ENCODE measurements around the gene ADRA2A. TPM values are rescaled to one million over a fixed set of nuclear protein-coding genes. Genes with fewer than 3 reads are reported as not detected.

Gene ADRA2A
- total RNA-seq, 4 donors from 2014 or later = 2.9 to 9.7 (median 5.3) TPM

GRCh38 chr10:111080224-111080623 is 3.4 kb downstream of the ADRA2A start:
- no peak for TF ChIP-seq POLR2A (IDR thresholded peaks at IDR 0.05)
- no peak for TF ChIP-seq CTCF (IDR thresholded peaks at IDR 0.05)
- 54 to 59% methylated on average over 2 of the region's 2 CpGs for WGBS, 2 donors
- no peak overlapping the region for H3K4me3 ChIP-seq (ENCODE audit: low read depth, poor library complexity, severe bottlenecking)
- intact Hi-C loops (cut with DNase I; ENCODE audit: low total_unique reads) = no loop called here
- DNase-seq (ENCODE audit: low spot score in 2 of 2) = no peak

DNA sequence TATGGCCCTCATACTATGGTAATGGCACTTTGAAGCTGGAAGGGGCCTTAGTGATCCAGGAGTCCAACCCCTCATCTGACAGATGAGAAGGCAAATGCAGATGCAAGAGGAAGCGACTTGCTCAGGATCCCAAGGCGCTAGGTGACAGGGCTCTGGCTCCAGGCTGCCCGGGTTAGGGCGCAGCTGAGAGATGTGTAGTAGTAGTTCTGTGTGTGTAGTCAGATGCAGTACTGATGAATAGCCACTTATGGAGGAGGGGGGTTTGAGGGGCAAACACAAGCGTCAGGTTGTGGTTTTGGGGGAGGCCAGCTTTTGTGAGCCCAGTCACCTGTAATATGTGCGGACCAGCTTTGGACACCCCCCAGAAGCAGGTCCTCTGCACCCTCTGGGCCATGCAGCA is 4.8 kb downstream of the ADRA2A start:
- peak in 1 of 2 donors; percentile 39 for DNase-seq (ENCODE audit: low spot score in 2 of 2)
- intact Hi-C loops (cut with DNase I; ENCODE audit: low total_unique reads) = no loop called here
- WGBS, 2 donors = 93 to 94% methylated on average over 6 of the region's 6 CpGs
- H3K4me3 ChIP-seq (ENCODE audit: low read depth, poor library complexity, severe bottlenecking) = no peak overlapping the region
- TF ChIP-seq CTCF (IDR thresholded peaks at IDR 0.05) = no peak
- TF ChIP-seq POLR2A (IDR thresholded peaks at IDR 0.05) = no peak

DNA sequence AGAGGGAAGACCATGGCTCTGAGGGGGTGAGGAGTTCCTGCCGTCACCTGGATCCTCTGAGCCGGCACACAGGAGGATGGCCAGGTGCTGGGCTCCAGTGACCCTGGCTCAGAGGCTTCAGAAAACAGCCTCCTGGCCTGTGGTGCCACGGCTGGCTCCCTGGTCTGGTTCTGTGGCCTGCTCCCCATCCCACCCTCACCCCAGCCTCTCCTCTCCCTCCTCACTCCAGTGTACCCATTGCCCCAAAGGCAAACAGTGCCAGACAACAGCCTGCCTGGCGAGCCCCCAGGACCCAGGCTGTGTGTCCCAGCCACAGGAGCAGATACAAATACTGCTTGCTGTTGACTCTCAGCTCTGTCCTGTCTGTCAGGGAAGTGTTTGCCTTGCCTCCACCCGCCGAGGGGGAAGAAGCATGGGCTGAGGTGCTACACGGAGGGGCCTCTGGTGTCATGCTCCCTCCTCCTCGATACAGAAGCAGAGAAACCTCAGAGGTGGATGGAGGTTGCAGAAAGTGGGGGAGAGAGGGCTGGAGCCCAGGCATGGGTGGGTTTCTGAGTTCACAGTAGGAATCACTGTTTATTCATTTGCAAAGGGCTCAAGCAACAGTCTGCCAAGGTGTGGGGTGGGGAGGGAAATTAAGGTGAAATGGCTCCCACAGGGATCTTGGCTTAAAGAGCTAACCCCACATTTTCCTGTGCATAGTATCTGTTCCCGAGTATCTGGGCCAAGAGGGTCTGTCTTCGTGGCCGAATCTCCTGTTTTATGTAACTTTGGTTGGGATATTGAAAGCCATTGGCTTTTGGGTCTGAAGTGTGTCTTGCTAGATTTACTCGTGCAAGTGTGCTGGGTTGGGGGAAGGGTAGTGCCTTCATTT is 5.5 kb downstream of the ADRA2A start:
- peak in 1 of 2 donors; percentile 81 for DNase-seq (ENCODE audit: low spot score in 2 of 2)
- H3K4me3 ChIP-seq (ENCODE audit: low read depth, poor library complexity, severe bottlenecking) = no peak overlapping the region
- 63 to 64% methylated on average over 10 to 12 of the region's 12 CpGs for WGBS, 2 donors
- TF ChIP-seq CTCF (IDR thresholded peaks at IDR 0.05) = no peak
- TF ChIP-seq POLR2A (IDR thresholded peaks at IDR 0.05) = no peak
- intact Hi-C loops (cut with DNase I; ENCODE audit: low total_unique reads) = no loop called here

DNA sequence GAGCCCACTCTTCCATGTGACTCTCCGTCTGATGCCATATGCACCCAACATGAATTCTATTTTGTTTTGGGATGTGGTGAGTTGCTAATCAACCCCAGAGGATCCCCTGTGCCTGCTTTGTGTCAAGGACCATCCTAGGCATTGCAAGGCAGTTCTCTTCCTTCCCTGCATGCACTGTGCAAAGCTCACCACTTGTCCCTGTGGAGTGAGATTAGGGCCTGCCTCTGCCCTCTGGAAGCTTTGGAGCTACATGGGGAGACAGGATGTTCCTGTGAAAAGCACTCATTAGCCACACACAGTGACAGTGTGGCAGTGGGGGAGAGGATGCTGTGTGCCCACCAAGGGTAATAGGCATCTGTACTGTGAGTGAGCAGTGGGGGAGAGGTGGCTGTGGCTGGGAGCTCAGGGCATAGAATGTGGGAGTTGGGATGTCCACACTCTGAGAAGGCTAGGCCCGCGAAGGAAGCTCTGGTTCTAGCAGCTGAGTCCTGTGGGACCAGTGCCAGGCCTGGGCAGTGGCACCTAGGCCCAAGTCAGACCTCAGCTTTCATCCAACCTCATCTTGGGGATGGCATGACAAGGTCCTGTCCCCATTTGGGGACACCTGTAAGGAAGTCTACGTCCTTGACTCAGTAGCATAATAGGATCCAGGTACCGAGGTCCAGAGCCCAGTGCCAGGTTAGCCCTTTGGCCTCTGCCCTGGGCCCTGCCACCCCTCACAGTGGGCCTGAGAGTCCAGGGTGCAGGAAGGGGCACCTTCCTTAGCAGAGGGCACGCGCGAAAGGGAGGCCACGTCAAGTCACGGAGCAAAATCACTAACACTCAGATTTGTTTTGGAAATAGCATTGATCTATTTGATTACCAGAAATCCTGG is 6.6 kb downstream of the ADRA2A start:
- H3K4me3 ChIP-seq (ENCODE audit: low read depth, poor library complexity, severe bottlenecking) = no peak overlapping the region
- TF ChIP-seq POLR2A (IDR thresholded peaks at IDR 0.05) = no peak
- intact Hi-C loops (cut with DNase I; ENCODE audit: low total_unique reads) = no loop called here
- WGBS, 2 donors = 93 to 94% methylated on average over 10 of the region's 10 CpGs
- peak in 1 of 2 donors; percentile 76 for DNase-seq (ENCODE audit: low spot score in 2 of 2)

- DNase-seq (ENCODE audit: low spot score in 2 of 2) = peak in 1 of 2 donors; percentile 63
- TF ChIP-seq CTCF (IDR thresholded peaks at IDR 0.05) = no peak
- no peak for TF ChIP-seq POLR2A (IDR thresholded peaks at IDR 0.05)
- intact Hi-C loops (cut with DNase I; ENCODE audit: low total_unique reads) = no loop called here
- no peak overlapping the region for H3K4me3 ChIP-seq (ENCODE audit: low read depth, poor library complexity, severe bottlenecking)
- 81 to 87% methylated on average over 14 of the region's 14 CpGs for WGBS, 2 donors
Measured at GRCh38 chr10:111084366-111085255, 7.8 kb downstream of the ADRA2A start.
